SK-N-SH treated with all-trans-retinoic acid at 6 μM for 48 hours (cell line): Measurements from ENCODE around the gene TRIB2.
"Not testable (repeated sequence)": the region's sequence is repeated elsewhere in the genome, so short reads cannot be mapped to it uniquely, and the experiment has no call there.

ENCODE experiments used
- ATAC-seq: fragments of 200-7000 bp; cut with Tn5 transposase; 3 replicates; pipeline ENCODE4 v1.9.1; 2020; ENCODE audit warnings: mild to moderate bottlenecking, moderate library complexity
- ARNTL ChIP-seq: fragments of 450-650 bp; formaldehyde crosslinking; IDR thresholded peaks from 2 replicates; pipeline ENCODE4 v1.5.0; 2020; ENCODE audit warnings: low read depth, mild to moderate bottlenecking, moderate library complexity, borderline replicate concordance
- BACH2 ChIP-seq: fragments of 250-450 bp; sonication (Bioruptor Pico); IDR thresholded peaks from 2 replicates; pipeline ENCODE4 v1.9.0; 2021; ENCODE audit warnings: mild to moderate bottlenecking, borderline replicate concordance
- CREB5 ChIP-seq: fragments of 250-450 bp; sonication (Bioruptor Pico); IDR thresholded peaks from 2 replicates; pipeline ENCODE4 v1.5.1; 2020; ENCODE audit warnings: low read depth, mild to moderate bottlenecking, moderate library complexity
- CSRNP3 ChIP-seq: fragments of 250-450 bp; sonication (Bioruptor Pico); IDR thresholded peaks from 2 replicates; pipeline ENCODE4 v1.5.1; 2021; ENCODE audit warnings: mild to moderate bottlenecking, moderate library complexity
- ESRRG ChIP-seq: fragments of 250-450 bp; sonication (Bioruptor Pico); IDR thresholded peaks from 2 replicates; pipeline ENCODE4 v1.6.1; 2021; ENCODE audit warnings: mild to moderate bottlenecking
- ISL1 ChIP-seq: fragments of 250-450 bp; sonication (Bioruptor Pico); IDR thresholded peaks from 2 replicates; pipeline ENCODE4 v2.1.2; 2022; ENCODE audit warnings: mild to moderate bottlenecking, moderate library complexity
- OSR1 ChIP-seq: fragments of 250-450 bp; sonication (Bioruptor Pico); IDR thresholded peaks from 2 replicates; pipeline ENCODE4 v1.8.0; 2022; ENCODE audit warnings: moderate library complexity, mild to moderate bottlenecking, inconsistent platforms
- PATZ1 ChIP-seq: fragments of 250-450 bp; sonication (Bioruptor Pico); IDR thresholded peaks from 2 replicates; pipeline ENCODE4 v1.8.0; 2020; ENCODE audit warnings: mild to moderate bottlenecking, moderate library complexity, borderline replicate concordance
- POU6F1 ChIP-seq: fragments of 250-450 bp; sonication (Bioruptor Pico); IDR thresholded peaks from 2 replicates; pipeline ENCODE4 v1.8.0; 2021; ENCODE audit warnings: low read depth, mild to moderate bottlenecking, moderate library complexity, borderline replicate concordance
- PPARA ChIP-seq: fragments of 250-450 bp; sonication (Bioruptor Pico); IDR thresholded peaks from 2 replicates; pipeline ENCODE4 v1.5.0; 2020; ENCODE audit warnings: mild to moderate bottlenecking, borderline replicate concordance
- RARB ChIP-seq: fragments of 250-450 bp; sonication (Bioruptor Pico); IDR thresholded peaks from 2 replicates; pipeline ENCODE4 v1.8.0; 2021; ENCODE audit warnings: mild to moderate bottlenecking, moderate library complexity
- SNAI2 ChIP-seq: fragments of 250-450 bp; sonication (Bioruptor Pico); IDR thresholded peaks from 2 replicates; pipeline ENCODE4 v1.5.0; 2020; ENCODE audit warnings: mild to moderate bottlenecking, moderate library complexity
- TOX ChIP-seq: fragments of 250-450 bp; sonication (Bioruptor Pico); IDR thresholded peaks from 2 replicates; pipeline ENCODE4 v1.8.0; 2021; ENCODE audit warnings: mild to moderate bottlenecking, moderate library complexity, borderline replicate concordance
- TSHZ2 ChIP-seq: fragments of 250-450 bp; sonication (Bioruptor Pico); IDR thresholded peaks from 2 replicates; pipeline ENCODE4 v1.5.0; 2020; ENCODE audit warnings: mild to moderate bottlenecking, moderate library complexity
- ZFP30 ChIP-seq: fragments of 450-650 bp; formaldehyde crosslinking; IDR thresholded peaks from 2 replicates; pipeline ENCODE4 v1.5.0; 2022; ENCODE audit warnings: mild to moderate bottlenecking, moderate library complexity
- ZNF70 ChIP-seq: fragments of 450-650 bp; formaldehyde crosslinking; IDR thresholded peaks from 2 replicates; pipeline ENCODE4 v1.5.0; 2020; ENCODE audit warnings: mild to moderate bottlenecking, moderate library complexity

Gene TRIB2

GRCh38 chr2:12679550-12680072 lies 37.1 kb upstream of the TRIB2 start:
- ATAC-seq: no peak
- no peak for TF ChIP-seq CSRNP3 (CRISPR knock-in tag)
- TF ChIP-seq ZFP30: no peak
- no peak for TF ChIP-seq ZNF70
- TF ChIP-seq POU6F1 (CRISPR knock-in tag): no peak
- no peak for TF ChIP-seq SNAI2 (CRISPR knock-in tag)
- no peak for TF ChIP-seq OSR1 (CRISPR knock-in tag)
- no peak for TF ChIP-seq TOX
- TF ChIP-seq ISL1 (CRISPR knock-in tag): no peak
- no peak for TF ChIP-seq CREB5 (CRISPR knock-in tag)
- no peak for TF ChIP-seq TSHZ2 (CRISPR knock-in tag)
- TF ChIP-seq ESRRG (CRISPR knock-in tag): no peak
- TF ChIP-seq PATZ1: no peak
- no peak for TF ChIP-seq ARNTL (CRISPR knock-in tag)
- TF ChIP-seq, all 23 proteins: peak for 0

GRCh38 chr2:12680115-12680514 lies 36.6 kb upstream of the TRIB2 start:
- ATAC-seq: not testable (repeated sequence)

- TF ChIP-seq ZNF70 (no peak), SNAI2 (CRISPR knock-in tag) (no peak), RARB (CRISPR knock-in tag) (no peak), ISL1 (CRISPR knock-in tag) (no peak), CSRNP3 (CRISPR knock-in tag) (no peak), OSR1 (CRISPR knock-in tag) (no peak), POU6F1 (CRISPR knock-in tag) (no peak), PPARA (no peak), BACH2 (no peak), ZFP30 (no peak)
- TF ChIP-seq, all 23 proteins: peak for 0
- ATAC-seq: no peak
These were observed 34.7 kb upstream of the TRIB2 start for GRCh38 chr2:12682017-12682416.
